Hematopoietic multipotent progenitor cell treated with erythropoietin and hydrocortisone succinate and interleukin-3 and kit ligand, for 4 days (in vitro differentiated cells): ENCODE data around the gene MYOF.
"Not testable (repeated sequence)": the region's sequence is repeated elsewhere in the genome, so short reads cannot be mapped to it uniquely, and the experiment has no call there.

ENCODE experiments used
- DNase-seq: peaks from one replicate; pipeline ENCODE4 v3.0.0-alpha.2; 2015

Gene MYOF

GRCh38 chr10:93481637-93482144, 443 bp downstream of the MYOF start:
- DNase-seq, result no peak

DNA sequence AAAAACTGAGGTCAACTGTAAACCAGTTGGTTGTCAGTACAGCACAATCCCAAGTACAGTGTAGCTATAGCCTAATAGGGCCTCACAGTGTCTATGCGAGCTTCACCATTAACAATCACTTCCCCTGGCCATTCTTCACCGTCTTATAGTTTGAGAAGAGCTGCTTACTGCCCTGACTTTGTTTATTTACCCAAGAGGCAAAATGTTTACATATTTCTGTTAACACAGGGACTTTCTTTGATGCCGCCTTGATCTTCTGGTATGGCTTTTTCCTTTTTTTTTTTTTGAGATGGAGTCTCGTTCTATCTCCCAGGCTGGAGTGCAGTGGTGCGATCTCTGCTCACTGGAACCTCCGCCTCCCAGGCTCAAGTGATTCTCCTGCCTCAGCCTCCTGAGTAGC, 3.3 kb downstream of the MYOF start:
- no peak for DNase-seq

DNA sequence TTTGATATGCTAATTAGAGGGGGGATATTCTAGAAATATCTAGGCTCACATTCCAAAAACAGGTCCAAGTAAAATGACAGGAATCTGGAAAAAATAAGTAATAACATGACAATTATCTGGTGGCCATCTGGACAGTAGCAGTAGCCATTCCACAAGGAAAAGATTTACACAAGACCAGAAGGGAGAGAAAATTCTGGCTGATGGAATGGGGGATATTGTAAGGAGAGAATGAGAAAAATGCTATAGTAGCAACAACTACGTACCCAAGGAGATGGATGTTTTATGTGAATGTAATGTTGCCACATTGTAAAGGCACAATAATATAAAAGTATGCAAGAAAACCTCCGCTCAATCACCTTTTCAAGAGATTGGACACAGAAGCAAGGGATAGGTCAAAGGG, 5.4 kb downstream of the MYOF start:
- DNase-seq, result no peak

DNA sequence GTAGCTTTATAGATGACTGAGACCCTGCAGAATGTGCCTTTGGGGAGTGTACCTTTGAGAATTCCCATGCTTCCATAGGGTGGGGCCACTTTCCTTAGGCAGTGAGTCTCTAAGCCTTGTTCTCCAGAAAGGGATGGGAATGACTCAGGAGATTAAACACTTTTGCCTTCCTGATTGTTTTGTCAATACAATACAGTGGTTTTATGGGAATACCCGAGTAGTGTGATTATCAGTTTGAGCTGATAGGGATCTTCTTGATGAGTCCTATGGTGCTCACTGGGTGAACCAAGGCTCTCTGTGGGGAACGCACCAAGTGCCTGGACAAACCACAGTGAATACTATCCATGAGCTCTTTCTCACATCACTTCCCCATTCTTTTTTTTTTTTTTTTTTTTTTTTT, 6.3 kb downstream of the MYOF start:
- DNase-seq, result peak; percentile 15

- DNase-seq, result no peak
These were observed 6.9 kb downstream of the MYOF start for GRCh38 chr10:93475227-93475626.

DNA sequence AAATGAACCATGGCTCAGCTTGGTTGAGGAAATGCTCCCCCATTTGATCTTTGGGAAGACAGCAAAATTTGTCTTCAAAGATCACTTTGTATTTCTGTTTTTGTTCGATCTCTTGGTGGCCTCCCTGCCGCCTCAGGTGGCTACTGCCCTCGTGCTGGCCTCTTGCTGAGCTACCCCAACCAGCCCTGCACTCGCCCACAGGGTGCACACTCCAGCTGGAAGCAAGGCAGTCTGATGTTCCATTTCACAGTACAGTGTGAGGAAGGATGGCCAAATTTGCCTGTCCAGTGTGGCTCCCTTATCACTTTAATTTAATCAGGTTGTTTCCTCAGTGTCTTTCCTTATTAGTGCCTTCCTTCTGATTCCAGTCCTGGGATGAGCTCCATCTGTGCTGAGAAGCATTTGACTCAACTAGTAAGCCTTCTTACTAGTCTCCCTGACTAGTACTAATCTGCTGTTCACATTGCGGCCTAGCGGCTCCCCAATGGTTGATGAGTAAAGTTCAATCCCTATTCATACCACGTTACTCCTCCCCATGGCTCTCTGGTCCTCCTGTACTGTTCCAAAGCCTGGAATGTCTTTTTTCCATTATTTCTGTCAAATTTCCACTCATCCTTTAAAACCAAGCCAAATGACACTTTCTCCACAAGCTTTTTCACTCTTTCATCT, 8.2 kb downstream of the MYOF start:
- no peak for DNase-seq

GRCh38 chr10:93473161-93473560, 9.0 kb downstream of the MYOF start:
- no peak for DNase-seq

DNA sequence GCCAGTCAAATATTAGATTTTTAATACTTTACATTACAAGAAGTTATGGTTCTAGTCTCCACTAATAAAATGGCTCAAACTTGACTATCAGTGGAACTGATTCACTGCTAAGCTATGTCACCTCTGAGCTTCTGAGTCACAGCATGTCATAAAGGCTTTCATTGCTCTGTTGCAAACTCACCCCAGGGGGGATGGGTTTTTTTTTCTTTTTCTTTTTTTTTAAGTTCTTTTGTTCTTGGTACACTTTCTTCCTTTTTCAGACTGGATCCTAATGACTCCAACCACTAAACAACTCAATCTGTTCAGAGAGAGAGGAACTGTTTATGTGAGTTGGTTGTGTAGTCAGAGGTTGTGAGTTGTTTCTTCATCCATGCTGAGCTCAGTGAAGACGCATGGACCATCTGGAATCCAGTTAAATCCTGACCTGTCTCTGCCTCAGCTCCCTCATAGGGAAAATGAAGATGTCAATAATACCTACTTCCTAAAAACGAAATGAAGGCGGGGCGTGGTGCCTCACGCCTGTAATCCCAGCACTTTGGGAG, 11.0 kb downstream of the MYOF start:
- no peak for DNase-seq

GRCh38 chr10:93469454-93469853, 12.7 kb downstream of the MYOF start:
- no peak for DNase-seq

DNA sequence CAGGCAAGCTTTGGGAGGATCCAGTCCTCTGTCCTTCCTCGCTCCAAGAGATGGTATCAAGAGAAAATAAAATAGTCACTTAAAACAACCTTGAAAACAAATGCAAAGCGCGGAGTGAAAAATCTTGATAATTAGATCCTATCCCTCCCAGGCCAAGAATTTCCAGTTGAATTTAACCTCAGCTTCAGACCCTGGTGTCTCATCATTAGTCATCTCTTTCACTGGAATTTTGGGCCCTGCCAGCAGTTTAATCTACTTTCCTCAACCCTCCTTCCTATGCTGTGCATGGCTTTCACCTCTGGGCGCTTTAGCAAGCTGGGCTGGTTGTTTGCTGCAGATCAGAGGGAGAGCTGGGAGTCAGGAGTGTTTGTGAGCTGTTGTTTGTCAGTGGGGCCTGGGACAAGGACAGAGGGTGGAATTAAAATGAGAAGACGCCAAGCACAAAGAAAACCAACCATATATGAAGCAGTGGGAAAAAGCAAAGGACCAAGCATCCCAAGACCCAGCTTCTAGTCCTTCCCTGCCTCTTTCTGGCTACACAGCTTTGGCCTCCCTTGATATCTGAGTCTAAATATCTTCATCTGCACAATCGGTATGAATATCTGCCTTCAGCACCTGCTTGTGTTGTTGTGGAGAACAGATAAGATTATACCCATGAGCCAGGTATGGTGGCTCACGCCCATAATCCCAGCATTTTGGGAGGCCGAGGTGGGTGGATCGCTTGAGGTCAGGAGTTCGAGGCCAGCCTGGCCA, 13.5 kb downstream of the MYOF start:
- no peak for DNase-seq

- not testable (repeated sequence) for DNase-seq
These were observed 14.5 kb downstream of the MYOF start for GRCh38 chr10:93467635-93468034.

GRCh38 chr10:93465806-93466675, 16.1 kb downstream of the MYOF start:
- DNase-seq, result no peak

DNA sequence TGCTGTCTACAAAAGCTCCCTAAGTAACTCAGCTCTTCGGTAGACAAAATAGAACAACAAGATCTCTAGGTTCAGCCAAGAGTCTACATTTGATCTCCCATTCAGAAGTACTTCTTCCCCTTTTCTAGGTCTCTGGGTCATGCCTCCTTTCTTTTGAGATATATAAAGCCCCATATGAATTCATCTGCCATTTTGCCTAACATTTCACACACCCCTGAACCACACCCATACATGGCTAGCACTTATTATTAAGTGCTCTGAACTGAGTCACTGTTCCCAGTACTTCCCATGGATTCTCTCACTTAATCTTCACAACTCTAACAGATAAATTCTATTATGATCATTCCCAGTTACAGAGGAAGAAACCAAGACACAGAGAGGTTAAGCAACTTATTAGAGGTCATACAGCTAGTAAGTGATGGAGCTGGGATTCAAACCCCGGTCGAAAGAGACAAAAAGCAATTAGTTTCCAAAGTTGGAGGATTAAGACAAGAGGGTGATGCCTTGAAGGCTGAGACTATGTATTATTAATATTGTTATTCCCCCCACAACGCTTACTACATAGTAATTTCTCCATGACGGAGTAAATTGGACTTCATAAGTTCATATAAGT, 17.3 kb downstream of the MYOF start:
- no peak for DNase-seq

DNA sequence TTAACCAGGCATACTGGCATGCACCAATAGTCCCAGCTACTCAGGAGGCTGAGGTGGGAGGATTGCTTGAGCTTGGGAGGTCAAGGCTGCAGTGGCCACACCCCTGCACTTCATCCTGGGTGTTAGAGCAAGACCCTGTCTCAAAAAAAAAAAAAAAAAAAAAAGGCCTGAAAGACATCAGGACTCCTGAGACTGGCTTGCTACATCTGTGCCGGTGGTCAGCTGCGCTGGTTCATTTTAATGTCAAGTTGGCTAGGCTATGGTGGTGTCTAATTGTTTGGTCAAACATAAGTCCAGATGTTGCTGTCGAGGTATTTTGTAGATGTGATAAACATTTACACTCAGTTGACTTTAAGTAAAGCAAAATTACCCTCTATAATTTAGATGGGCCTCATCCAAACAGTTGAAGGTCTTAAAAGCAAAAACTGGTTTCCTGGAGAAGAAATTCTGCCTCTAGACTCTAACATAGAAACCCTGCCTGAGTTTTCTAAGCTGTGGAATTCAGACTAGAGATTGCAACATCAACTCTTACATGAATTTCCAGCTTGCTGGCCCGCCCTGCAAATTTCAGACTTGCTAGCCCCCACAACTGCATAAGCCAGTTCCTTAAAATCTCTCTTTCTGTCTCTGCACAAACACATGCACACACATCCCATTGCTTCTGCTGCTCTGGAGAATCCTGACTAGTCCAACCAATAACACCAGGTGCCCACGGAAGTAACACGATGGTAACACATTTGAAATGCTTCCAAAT, 18.2 kb downstream of the MYOF start:
- peak; percentile 49 for DNase-seq

GRCh38 chr10:93462881-93463280, 19.3 kb downstream of the MYOF start:
- peak; percentile 15 for DNase-seq

GRCh38 chr10:93462371-93462770, 19.8 kb downstream of the MYOF start:
- DNase-seq, result no peak

- DNase-seq, result no peak
These were observed 20.3 kb downstream of the MYOF start for GRCh38 chr10:93461807-93462178.

GRCh38 chr10:93461109-93461806, 20.9 kb downstream of the MYOF start:
- DNase-seq, result no peak

- DNase-seq, result no peak
These were observed 22.7 kb downstream of the MYOF start for GRCh38 chr10:93459466-93459865.

GRCh38 chr10:93458821-93459257, 23.3 kb downstream of the MYOF start:
- no peak for DNase-seq

- DNase-seq, result no peak
These were observed 24.6 kb downstream of the MYOF start for GRCh38 chr10:93457511-93457910.
